ENCODE measurements around the gene FAM83G.

FAM83G gene

DNA sequence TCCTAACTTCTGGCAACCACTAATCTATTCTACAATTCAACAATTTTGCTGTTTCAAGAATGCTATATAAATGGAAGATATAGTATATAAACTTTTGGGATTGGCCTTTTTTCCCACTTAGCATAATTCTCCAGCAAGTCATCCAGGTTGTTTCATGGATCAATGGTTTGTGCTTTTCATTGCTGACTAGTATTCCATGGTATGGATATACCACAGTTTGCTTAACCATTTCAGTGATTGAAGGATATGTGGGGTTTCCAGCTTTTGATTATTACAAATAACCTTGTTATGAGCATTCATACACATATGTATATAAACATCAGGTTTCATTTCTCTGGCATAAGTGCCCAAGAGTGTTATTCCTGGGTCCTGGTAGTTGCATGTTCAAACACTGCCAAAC is 2.1 kb upstream of the FAM83G start:
- DNase-seq (ENCODE audit: low read depth in 2 of 2): no peak

DNA sequence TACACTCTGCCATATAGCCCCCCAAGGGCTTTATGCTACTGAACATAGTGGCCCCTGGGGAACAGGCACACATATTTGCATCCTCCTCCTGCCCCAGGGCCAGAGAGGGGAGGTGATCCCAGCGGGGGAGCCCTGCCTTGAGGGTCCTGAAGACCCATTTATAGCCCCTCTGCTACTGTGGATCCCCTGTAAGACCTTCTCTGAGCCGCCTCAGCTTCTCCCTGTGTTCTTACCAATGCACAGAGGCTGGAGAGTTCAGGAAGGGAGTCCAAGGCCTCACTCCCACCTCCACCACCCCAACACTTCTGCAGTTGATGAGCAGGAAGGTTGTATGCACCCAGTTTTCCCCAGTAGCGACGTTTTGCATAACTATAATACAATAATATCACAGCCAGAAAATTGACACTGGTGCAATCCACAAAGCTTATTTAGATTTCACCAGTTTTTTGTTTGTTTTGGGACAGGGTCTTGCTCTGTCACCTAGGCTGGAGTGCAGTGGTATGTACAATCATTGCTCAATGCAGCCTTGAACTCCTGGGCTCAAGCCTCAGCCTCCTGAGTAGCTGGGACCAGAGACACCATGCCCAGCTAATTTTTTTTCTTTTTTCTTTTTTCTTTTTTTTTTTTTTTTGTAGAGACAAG is 1.3 kb upstream of the FAM83G start:
- no peak for DNase-seq (ENCODE audit: low read depth in 2 of 2)

DNA sequence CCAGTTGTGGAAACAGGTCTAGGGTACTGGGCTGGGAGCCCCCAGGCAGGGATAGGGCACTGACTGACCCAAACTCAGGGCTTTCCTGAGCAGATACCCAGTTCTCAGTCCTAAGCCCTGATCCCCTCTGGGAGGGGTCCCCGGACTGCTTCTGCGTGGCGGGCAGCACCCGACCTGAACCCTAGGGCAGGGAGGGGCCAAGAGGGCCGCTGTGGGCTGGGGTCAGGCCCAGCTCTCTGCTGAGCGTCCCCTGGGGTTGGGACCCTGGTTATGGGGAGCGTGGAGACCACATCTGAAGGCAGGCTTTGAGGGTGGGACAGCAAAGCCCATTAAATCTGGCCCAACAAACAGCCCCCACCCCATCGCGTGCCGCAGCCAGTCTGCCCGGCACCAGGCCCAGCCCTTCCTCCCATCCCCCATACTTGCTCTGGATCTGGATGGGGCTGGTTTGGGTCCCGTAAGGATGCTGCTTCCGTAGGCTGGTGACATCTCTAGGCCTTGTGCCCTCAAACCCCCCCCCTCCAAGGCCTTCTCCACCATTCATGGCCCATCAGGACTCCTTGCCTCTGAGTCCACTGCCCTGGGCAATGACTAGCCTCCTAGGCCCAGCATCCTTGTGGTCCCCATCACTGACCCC is 691 bp upstream of the FAM83G start:
- DNase-seq (ENCODE audit: low read depth in 2 of 2): no peak

DNA sequence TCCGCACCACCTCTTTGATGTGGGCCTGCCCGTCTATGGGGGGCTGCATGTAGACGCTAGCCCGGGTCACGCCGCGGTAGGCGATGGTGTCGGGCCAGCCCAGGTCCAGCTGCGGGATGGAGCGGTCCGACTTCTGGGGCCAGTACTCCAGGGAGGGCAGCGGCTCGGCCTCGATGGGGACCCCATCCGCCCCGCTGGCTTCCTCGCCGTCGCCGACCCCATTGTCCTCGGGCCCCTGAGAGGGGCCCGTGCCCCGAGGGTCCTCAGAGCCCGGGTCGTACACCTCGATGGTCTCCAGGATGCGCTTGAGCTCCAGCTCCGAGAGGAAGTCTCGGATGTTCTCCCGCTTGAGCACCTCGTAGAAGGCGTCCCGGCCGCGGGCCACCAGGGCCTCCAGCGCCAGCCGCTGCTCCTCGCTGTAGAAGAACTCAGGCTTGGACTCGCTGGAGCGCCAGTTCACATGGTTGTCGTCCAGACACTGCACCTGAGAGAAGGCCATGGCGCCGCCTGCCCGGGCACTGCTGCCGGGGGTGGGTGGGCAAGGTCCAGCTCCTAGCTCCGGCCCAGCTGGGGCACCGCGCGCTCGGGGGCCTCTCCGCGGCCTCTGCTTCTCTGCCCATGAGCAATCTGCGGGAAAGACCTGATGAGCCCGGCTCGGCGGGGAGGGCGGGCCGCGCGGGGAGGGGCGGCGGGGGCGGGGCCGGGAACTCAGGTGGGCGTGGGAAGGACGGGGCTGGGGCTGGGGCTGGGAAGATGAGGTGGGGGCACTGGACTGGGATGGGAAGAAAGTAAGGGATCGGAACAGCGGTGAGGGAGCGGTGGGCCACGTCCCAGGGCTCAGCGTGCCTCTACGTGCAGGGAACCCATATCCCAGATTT is 782 bp downstream of the FAM83G start:
- peak; percentile 22 to 48 for DNase-seq (ENCODE audit: low read depth in 2 of 2)

DNA sequence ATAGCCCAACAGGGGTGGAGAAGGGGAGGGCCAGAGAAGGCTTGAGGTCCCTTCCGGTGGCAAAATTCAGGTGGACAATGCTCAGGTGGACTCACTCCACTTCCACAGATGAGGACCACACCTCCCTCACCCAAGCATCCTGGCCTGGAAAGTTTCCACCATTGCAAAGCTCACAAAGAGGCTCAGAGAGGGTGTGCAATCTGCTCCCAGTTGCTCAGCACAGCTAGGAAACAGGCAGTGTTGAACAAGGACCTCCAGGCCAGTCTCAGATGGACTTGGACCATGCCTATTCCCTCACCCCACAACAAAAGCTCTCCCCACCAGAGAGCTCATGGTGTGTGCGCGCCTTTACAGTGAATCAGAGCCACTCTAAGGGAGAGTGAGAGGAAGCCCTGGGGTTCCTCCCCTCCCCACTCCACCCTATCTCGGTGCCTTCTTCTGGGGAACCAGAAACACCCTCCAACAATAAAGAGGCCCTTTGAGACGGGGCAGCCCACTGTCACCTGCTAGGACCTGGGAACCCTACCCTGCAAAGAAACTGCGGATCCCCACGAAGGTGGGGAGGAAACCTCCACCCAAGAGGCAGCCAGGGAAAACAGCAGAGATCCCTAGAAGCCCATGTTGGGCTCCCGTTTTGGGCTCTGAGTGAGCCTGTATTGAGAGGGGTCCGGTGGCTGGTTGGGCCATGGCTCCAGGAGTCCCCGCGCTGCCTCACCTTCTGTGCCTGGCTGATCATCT is 1.6 kb downstream of the FAM83G start:
- no peak for DNase-seq (ENCODE audit: low read depth in 2 of 2)

DNA sequence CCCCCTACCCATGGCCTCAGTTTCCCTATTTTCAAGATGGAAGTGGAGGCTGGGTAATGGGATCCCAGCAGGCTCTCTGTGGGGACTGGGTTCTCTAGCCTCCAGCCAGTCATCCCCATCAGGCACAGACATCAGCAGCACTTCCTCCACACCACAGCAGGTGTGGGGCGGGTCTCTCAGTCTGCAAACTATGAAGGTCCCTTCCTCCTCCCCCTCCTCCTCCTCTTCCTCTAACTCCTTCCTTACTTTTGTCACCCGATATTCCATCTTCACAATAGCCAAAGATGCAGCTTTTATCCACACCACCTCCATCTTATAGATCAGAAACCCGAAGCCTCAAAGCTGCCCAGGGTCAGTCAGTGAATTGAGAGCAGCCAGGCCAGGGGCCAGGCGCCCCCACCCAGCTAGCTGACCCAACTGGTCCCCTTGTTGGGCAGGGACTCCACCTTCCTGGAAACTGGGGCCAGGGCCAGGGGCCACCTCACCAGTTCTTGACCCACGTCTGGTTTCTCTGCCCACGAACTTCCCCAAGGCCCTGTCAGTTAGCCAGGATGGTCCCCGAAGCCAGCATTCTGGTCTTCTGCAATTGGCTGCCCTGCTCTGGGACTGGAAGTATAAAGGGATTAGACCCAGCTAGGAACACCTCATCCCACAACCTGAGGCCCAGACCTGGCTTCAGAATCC is 2.5 kb downstream of the FAM83G start:
- DNase-seq (ENCODE audit: low read depth in 2 of 2): no peak

DNA sequence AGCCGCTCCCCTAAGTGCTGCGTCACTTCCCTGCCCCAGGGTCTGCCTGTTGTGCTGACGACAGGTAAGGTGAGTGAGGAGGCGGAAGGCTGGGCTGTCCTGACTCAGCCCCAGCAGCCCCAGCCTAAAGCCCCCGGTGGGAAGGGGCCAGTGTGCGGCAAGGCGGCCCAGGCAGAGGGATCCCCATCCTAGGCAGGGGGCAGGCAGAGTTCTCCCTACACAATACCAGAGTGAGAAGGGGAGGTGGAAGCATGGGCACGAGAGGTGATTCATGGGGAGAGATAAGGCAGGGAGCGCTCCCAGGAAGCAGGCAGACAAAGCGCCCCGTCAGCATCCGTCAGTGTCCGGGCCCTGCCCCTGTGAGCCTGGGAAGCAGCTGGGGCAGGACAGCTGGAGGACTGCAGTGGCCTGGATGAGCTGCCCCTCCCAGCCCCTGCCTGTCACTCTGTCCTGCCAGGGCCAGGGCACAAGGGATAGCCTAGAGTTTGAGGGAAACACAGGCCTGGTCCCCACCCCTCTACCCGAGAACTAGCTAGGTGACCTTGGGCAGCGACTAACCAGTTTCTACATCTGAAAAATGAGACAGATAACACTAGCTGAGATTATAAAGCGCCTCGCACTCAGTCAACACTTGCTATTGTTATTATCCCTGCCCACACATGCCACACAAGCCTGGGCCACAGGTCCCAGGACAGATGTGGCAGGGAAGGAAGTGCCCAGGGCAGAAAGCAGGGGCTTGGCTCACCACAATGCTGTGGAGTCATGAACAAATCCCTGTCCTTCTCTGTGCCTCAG is 3.8 kb downstream of the FAM83G start:
- DNase-seq (ENCODE audit: low read depth in 2 of 2): no peak

DNA sequence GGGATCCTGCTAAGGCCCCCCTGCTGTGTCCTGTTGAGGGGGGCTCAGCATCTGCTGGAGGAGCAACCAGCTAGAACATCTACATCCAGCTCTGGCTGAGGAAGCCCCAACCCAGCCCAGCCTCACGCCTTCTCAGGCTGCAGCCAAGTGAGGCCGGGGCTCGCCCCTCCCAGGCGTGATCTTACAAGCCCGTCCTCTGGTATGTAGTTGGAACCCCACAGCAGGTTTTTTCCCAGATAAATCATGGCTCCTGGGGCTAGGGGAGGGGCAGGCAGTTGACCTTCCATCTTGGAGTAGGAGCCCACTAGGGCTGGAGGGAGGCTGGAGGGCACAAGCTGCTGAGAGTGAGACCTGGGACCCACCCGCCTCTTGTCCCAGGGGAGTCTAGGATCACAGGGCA is 4.7 kb downstream of the FAM83G start:
- no peak for DNase-seq (ENCODE audit: low read depth in 2 of 2)

DNA sequence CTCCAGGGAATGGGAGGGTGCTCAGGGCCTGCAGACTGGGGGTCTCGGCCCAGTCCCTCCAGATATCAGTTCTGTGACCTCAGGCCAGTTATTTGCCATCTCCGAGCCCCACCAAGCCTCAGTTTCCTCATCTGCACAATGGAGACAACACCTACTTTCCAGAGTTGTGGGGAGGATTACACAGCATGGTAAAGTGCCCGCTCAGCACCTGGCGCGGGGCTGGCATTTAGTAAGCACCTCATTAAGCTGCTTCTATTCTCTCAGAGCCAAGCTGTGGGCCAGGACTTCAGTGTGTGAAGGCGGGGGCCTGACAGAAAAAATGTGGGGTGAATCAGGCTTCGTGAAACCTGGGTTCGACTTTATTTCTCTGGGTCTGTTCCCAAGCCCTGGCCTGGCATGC is 5.2 kb downstream of the FAM83G start:
- no peak for DNase-seq (ENCODE audit: low read depth in 2 of 2)

DNA sequence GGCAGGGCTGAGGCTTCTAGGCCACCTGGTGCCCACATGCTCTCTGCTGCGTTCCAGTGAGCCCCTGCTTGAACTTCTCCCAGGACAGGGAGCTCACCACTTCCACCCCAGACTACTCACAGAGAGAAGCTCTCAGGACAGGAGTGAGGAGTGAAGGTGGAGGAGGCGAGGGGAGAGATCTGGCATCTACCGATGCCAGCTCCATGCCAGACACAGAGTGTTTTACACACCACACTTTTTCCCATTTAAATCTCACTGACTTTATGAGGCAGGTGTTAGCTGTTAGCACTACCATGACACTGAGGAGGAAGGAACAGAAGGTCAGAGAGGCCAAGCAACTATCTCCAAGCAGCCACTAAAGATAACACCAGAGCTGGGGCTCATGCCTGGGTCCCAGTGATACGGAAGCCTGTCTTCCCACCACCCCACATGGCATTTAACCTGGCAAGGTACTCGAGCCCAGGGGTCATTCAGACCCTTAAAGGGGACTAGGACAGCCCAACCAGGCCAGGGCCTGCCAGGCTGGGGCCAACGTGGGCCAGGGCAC is 6.8 kb downstream of the FAM83G start:
- no peak for DNase-seq (ENCODE audit: low read depth in 2 of 2)

DNA sequence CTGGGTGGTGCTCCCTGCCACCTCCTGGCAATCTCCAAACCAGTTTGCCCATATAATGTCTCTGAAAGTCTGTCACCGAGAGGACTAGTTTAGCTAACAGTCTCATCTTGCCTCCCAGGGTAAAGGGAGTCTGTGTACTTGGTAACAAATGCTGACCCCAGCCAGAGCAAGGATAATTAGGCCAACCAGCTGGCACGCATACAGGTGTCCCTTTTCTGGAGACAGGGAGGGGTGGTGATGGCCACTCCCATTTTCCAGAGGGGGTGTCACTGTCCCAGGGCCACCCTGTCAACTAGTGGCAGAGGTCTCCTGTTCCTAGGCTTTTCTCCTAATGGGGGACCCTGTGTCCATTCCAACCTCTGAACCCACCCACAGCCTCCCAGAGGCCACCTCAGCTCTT is 8.1 kb downstream of the FAM83G start:
- no peak for DNase-seq (ENCODE audit: low read depth in 2 of 2)

DNA sequence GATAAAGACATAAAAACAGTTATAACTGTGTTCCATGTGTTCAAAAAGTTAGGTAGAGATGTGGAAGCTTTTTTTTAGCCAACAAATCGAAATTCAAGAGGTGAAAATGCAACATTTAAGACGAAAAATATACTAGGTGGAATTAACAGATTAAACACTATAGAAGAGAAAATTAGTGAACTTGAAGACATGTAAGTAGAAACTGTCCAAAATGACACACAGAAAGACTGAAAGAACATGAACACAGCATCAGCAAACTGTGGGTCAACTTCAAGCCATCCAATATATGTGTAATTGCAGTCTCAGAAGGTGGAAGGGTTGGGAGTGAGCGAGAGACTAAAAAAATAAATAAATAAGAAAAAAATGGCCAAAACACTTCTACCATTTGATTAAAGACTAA is 9.3 kb downstream of the FAM83G start:
- DNase-seq (ENCODE audit: low read depth in 2 of 2): no peak

DNA sequence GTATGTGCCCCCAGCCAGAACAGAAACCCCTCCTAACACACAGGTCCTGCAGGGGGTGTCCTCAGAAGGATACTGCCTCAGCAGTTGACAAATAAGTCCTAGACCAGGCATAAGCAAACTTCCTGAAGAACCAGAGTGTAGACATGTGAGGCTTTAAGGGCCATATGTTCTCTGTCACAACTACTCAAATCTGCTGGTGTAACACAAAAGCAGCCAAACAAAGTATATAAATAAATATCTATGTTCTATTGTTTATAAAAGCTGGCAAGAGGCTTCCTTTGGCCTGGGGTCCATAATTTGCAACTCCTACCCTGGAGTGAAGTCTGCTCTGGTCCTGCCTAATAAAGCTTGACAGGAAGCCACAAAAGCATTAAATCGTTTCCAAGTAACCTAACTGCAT is 9.9 kb downstream of the FAM83G start:
- no peak for DNase-seq (ENCODE audit: low read depth in 2 of 2)

DNA sequence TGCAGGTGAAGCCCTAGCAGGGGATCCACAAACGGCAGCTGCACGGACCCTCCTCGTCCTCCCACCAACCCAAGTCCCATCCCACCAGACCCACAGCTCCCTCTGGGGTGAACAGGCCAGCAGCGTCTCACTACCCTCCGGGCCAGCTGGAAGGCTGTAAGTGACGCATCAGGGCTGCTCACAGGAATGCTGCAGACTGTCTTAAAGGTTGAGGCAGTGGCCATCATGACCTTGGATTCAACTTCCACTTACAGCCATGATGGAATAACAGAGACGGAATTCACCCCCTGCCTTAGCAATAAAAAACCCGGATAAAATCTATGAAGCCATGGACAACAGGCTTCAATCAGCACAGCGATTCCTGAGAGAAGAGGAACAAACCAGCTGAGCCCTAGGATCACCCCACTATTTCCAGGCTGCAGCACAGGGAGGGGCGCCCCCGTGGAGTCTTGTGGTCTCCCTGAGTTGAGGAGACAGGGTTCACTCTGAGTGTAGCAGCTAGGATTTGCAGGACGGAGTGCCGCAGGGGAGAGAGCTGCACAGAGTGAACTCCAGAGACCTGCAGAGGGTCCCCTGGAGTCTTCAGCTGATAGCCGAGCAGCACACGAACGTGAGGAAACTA is 10.5 kb downstream of the FAM83G start:
- DNase-seq (ENCODE audit: low read depth in 2 of 2): no peak

DNA sequence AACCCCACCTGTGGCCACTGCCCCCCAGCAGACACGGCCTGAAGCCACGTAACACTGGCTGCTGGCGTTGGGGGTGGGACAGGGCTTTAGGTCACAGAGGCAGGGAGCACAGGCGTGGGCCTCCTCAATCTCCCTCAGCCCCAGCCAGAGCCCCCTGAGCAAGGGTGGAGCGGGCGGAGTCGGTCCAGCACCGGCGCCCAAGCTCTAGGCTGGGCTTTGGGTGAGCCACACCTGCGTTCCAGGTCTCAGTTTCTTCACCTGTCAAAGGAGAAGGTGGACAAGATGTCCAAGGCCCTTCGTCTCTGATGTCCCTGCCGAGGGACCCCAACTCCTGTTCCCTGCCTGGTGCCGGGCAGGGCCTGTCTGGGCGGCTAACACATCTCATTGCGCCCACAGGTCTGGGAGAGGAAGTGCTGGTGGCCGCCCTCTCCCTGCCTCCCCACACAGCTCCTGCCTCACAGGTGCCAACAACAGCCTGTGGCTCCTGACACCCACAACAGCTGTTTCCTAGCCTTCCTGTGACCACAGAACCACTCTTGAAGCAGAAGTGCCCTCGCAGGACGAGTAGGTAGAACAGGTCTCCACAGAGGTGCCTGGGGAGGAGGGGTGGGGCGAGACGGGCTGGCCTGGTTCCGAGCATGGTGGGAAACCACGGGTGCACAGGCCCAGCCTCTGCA is 12.0 kb downstream of the FAM83G start:
- DNase-seq (ENCODE audit: low read depth in 2 of 2): no peak

DNA sequence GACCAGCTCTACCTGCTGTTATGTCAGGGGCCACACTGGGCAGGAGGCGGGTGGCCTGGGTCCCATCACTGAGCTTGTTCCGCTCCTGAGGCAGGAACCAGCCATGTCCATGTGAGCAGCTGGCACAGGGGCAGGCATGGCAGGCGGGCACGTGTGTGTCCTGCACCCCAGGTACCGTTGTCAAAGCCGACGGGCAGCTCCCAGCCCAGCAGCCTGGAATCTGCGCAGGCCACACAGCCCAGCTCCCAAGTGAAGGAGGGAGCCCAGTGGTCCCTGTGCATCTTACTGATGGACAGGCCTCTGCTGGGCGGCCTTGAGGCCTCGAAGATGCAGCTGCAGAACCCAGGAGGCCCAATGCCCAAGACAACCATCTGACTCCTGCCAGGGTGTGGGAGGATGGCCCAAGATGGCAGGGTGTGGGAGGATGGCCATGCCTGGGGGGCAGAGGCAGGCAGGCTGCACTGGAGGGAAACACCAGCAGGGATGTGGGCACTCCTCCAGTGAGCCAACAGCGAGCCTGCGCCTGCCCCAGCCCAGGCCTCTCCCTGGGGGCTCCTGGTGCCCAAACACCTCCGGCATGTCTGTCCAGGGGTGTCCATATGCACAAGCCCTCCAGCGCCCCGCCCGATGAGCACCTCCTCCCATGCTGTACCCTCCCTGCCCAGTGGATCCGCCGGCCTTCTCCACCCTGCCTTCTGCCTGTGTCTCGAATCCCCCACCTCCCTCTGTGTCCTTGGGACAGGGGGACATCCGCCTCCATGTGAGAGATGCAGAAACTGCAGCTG is 12.8 kb downstream of the FAM83G start:
- no peak for DNase-seq (ENCODE audit: low read depth in 2 of 2)

DNA sequence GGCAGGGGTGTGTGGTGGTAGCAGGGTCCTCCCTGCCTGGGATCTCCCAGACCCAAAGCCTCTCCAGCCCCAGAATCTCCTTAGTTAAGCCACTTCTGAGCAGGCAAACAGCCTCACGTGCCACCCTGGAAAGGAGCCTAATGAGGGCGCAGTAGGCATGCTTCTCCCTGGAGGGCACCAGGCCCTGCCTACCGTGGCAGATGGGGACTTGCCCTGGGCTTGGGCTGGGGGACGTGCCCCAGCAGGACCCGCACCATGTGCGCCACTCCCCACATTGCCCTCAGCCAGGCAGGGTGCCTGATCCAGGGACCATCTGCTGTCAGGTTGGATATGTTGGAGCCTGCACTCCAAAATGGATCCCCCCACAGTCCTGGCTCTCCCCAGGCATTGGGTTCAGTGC is 14.2 kb downstream of the FAM83G start:
- no peak for DNase-seq (ENCODE audit: low read depth in 2 of 2)

DNA sequence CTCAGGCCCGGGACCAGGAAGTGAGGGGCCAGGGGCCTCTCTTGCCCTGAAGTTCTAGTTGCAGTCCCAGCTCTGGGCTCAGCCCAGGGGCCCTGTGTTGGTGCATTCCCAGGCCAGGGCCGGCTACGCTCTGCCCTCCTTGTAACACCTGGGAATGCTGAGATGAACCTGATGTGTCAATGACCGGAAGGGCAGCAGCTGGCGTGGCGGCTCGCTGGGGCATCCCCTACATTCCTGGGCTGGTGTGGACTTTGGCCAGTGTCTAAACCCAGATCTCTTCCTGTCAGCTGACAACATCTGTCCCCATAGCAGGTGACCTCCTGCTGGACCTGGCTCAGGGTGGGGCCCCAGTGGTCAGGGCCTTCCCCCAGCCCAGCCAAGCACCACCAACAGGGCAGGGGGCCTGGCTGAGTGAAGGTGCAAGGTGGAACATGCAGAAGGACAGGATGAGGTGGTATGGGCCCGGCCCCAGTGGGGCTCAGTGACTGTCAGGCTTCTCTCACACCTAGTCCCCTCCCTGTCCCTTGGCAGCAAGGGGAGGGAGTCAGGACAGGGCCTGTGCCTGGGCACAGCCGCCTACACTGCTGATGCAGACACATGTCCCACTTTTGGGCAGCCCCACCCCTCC is 15.9 kb downstream of the FAM83G start:
- DNase-seq (ENCODE audit: low read depth in 2 of 2): no peak

Measured in stimulated activated CD4-positive, alpha-beta T cell treated with anti-CD3 and anti-CD28 coated beads, Interleukin-12 subunit alpha, Interleukin-12 subunit beta, amount 100 ng/mL, for 24 hours (primary cell).